Fibroblast of peridontal ligament (primary cell): Measurements from ENCODE around the gene GAPVD1.
"Not testable (repeated sequence)": the region's sequence is repeated elsewhere in the genome, so short reads cannot be mapped to it uniquely, and the experiment has no call there.

Experiments
- DNase-seq: peaks from one replicate; pipeline ENCODE4 v3.0.0-alpha.2; 2010; ENCODE audit errors: extremely low read depth

The GAPVD1 gene

GRCh38 chr9:125374443-125375309 is 113.0 kb downstream of the GAPVD1 start:
- peak; percentile 71 for DNase-seq

GRCh38 chr9:125375820-125376219 is 114.2 kb downstream of the GAPVD1 start:
- no peak for DNase-seq

- DNase-seq = no peak
Observed at GRCh38 chr9:125376261-125377226, 114.9 kb downstream of the GAPVD1 start.

DNA sequence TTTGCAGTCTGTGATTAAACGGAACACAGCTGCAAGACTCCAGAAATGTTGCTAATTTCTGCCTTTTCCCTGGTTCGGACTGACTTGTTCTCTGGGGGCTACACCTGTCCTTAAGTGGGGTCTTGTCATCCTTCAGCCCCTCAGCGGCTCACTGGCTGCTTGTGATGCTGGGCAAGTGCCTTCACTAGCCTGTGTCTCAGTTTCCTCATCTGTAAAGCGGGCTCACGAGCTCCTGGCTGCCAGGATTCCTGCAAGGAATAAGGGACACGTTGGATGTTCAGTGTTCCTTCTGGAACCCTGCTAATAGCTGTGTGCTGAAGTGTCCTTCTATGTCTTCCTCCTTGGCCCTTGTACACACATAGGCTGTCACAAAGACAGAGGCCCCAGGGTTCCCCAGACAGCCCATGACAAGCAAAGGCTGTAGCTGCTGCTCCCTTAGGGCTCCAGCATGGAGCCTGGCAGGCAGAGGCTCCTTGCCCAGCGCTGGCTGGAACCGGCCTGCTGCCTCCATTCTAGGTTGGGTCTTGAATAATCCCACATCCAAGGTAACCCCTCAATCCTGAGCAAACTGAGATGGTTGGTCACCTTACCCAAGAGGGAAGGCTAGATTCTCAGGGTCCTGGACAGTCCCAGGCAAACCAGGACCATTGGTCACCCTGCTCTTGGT is 116.1 kb downstream of the GAPVD1 start:
- DNase-seq = no peak

DNA sequence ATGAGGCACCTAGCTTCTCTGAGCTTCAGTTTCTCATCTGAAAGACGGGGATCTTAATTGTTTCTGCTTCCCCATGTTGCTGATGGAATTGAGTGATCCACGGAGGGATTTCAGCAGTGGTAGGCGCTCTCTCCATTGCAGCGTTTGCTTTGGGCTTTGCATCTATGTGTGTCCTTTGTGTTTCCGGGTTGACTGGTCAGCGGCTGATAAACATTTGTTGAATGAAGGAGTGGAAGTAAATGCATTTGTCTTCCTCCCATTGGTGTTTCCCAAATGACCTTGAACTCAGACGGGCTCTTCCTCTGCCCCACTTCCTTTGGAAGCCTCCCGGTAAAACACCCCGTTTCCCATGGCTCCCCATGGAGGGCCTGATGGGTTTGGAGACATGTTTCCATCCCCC is 117.2 kb downstream of the GAPVD1 start:
- DNase-seq = no peak

DNA sequence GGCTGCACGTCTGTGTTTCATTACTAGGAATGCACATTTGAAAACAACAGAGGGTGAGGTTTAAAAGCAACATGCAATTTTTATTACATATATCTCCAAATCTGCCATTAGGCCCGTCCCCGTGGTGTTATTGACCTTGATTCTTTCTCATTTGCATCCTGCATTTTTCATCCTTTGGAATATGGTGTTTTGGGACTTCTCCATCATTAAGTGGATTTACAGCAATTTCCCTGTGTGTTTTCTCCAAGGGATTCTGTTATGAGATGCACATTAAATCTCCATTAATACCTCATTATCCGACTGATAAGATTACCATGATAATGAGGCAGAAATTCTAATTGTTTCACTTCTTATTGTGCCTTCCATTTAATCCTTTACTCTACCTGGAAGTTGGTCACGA is 117.6 kb downstream of the GAPVD1 start:
- DNase-seq = no peak

- DNase-seq = no peak
Observed at GRCh38 chr9:125380406-125380805, 118.8 kb downstream of the GAPVD1 start.

DNA sequence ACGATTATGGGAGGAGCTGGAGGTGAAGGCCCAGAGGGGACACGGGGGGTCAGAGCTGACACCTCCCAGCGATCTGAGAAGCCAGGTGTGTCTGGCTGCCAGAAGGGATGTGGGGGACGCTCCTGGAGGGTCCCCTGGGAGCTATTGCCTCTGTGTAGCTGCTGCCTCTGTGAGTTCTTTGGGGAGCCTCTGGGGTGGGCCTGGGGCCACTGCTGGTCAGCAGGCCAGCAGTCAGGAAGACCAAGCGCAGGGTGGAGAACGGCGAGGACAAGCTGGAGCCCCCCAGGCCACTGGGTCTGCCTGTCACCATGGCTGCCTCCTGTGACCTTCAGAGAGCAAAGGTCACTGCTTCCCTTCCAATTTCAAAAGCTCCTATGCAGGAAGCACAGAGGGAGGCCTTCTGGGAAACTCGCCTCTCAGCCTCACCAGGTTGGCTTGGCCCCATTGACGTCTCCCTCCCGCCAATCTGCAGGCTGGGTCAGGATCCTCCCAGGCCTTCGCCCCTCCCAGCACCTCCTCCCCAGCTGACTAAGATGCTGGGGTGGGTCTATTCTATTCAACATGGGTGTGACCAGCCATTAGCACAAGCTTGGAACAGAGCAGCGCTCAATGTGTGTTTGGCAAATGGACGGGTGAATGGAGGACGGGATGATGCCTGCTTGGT is 126.4 kb downstream of the GAPVD1 start:
- no peak for DNase-seq

DNA sequence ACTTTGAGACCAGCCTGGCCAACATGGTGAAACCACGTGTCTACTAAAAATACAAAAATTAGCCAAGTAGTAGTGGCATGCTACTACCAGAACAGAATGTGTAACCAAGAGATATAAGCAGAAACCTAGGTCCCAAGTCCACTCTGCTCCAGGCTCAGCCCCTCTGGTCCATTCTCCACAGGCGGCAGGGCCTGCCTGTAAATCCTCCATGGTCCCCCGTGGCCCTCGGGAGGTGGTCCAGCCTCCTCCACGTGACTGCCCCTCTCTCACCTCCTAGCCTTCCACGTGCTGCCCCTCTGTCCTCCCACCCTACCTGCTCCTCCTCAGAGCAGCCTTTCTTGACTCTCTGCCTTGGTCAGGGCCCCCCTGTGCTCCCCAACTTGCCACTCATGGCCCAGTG is 127.4 kb downstream of the GAPVD1 start:
- DNase-seq = no peak

DNA sequence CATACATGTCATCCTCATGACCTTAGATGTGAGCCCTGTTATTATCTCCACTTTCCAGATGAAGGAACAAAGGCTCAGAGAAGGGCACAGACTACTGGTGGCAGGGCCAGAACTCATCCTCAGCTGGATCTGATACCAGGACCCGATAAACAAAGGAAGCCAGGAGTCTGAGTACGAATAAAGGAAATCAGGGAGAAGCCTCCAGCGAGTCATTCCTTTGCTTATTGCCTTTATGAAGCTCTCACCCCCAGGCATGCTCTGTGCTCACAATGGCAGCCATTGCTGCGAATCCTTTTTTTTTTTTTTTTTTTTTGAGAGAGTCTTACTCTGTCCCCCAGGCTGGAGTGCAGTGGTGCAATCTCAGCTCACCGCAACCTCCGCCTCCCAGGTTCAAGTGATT is 130.1 kb downstream of the GAPVD1 start:
- DNase-seq = no peak

DNA sequence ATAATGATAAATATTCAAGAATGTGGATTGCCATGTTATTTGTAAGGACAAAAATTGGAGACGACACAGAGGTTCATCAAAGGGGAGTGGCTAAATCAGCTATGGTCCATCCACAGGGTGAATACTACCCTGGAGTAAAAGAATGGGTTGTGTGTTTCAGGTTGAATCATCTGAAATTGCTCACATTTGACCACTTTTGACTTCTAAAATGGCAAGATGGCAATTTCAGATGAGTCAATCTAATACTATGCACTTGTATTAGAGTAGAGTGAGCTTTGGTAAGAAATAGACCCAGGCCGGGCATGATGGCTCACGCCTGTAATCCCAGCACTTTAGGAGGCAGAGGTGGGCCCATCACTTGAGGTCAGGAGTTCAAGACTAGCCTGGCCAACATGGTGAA is 131.8 kb downstream of the GAPVD1 start:
- no peak for DNase-seq

GRCh38 chr9:125396799-125397198 is 135.2 kb downstream of the GAPVD1 start:
- DNase-seq = no peak

DNA sequence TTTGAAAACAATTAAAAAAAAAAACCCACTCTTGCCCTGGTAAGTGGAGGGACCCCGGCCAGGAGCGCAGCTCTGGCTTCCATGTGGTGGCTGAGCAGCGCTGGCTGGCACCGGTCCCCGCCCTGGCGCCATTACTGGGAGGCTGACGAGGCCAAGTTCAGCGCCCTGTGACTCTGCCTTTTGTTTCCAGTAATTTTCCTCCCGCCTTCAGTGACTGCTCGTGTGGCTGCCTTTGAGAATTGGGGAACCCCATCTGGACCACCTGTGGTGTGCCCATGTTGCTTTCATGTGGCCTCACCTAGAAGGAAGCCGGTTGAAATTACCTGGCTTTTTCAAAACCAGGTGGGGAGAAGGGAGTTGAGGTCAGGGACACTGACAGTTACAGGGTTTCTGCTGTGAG is 136.1 kb downstream of the GAPVD1 start:
- peak; percentile 18 for DNase-seq

DNA sequence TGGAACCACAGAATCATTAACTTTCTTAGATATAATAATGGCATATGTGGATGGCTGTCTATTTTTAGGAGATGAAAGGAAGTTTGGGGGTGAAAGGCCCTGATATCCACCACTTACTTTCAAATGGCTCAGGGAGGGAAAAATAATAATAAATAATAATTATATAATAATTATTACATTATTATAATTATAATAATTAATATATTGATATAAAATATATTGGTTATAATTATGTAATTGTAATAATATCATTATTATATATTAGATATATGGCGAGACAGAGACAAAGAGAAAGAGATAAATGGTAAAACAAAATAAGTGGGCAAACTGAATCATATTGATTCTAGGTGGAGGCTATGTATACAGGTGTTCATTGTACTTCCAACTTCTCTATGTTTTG is 136.6 kb downstream of the GAPVD1 start:
- DNase-seq = no peak

- DNase-seq = no peak
Observed at GRCh38 chr9:125399165-125399564, 137.5 kb downstream of the GAPVD1 start.

DNA sequence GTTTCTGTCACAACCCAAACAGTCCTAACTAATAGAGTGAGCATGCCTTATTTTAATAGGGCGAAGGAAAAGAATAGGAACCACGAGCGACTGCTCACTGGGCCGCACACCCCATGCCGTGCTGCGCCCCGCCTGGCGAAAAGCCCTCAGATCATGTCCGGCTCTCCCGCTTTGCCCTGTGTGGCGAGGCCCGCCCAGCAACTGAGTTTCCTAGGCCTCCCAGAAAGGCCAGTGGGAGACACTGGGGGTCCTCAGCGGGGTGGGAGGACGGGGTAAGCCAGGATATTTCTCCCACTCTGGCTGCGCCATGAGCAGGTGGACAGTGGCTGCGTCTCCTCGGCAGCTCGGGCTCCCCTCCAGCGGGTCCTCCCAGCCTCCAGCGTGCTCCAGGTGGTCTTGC is 138.0 kb downstream of the GAPVD1 start:
- no peak for DNase-seq

DNA sequence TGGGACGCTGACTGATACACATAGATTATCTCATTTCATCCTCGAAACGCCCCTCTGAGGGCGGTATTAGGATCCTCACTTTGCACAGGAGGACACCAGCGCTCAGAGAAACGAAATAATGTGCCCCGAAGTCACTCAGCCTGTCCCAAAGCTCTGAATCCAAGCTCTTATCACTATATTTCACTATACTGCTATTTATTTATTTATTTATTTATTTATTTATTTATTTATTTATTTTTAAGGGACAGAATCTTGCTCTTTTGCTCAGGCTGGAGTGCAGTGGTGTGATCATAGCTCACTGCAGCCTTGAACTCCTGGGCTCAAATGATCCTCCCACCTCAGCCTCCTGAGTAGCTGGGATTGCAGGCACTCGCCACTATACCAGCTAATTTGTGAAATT is 138.6 kb downstream of the GAPVD1 start:
- DNase-seq = not testable (repeated sequence)

GRCh38 chr9:125400725-125401716 is 139.4 kb downstream of the GAPVD1 start:
- no peak for DNase-seq

DNA sequence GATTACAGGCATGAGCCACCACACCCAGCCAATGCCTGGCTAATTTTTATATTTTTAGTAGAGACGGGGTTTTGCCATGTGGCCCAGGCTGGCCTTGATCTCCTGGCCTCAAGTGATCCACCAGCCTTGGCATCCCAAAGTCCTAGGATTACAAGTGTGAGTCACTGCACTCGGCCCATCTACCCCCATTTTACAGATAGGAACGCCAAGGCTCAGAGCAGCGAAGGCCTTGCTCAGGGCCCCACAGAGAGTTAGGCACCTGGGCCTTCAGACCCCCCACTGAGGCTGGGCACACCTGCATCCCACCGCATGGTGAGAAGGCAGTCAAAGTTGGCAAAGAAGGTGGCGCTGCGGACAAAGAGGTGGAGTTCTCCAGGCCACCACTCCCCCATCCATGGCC is 143.1 kb downstream of the GAPVD1 start:
- no peak for DNase-seq
